GM03348 (cell line): ENCODE data around the gene DHRS2.
"Not testable (repeated sequence)": the region's sequence is repeated elsewhere in the genome, so short reads cannot be mapped to it uniquely, and the experiment has no call there.

ENCODE experiments used
- DNase-seq: peaks from one replicate; pipeline ENCODE4 v3.0.0; 2012; ENCODE audit warnings: low spot score

Gene DHRS2, protein sequence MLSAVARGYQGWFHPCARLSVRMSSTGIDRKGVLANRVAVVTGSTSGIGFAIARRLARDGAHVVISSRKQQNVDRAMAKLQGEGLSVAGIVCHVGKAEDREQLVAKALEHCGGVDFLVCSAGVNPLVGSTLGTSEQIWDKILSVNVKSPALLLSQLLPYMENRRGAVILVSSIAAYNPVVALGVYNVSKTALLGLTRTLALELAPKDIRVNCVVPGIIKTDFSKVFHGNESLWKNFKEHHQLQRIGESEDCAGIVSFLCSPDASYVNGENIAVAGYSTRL

DNA sequence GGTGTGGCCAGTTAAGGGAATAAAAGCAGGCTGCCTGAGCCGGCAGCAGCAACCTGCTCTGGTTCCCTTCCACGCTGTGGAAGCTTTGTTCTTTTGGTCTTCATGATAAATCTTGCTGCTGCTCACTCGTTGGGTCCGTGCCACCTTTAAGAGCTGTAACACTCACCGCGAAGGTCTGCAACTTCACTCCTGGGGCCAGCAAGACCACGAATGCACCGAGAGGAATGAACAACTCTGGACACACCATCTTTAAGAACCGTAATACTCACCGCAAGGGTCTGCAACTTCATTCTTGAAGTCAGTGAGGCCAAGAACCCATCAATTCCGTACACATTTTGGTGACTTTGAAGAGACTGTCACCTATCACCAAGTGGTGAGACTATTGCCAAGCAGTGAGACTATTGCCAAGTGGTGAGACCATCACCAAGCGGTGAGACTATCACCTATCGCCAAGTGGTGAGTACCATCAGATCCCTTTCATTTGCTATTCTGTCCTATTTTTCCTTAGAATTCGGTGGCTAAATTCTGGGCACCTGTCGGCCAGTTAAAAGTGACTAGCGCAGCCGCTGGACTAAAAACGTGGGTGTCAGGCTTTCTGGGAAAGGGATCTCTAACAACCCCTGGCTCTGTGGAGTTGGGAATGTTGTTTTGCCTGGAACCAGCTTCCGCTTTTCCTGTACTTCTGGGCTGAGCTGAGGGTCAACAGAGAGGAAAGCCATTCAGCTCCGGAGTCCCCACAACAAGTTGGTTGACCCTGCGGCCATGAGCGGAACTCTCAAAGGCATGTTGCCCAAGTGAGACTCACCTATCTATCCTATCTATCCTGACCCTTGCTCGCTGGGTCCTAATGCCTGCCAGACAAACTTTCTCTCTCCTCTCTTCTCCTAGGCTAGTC, at the start of gene DHRS2:
TSS of gene DHRS2 (plus strand) at position 48 of the 895 bp plus-strand sequence. CDS start 2,501 bp downstream, outside the sequence.
- no peak for DNase-seq

DNA sequence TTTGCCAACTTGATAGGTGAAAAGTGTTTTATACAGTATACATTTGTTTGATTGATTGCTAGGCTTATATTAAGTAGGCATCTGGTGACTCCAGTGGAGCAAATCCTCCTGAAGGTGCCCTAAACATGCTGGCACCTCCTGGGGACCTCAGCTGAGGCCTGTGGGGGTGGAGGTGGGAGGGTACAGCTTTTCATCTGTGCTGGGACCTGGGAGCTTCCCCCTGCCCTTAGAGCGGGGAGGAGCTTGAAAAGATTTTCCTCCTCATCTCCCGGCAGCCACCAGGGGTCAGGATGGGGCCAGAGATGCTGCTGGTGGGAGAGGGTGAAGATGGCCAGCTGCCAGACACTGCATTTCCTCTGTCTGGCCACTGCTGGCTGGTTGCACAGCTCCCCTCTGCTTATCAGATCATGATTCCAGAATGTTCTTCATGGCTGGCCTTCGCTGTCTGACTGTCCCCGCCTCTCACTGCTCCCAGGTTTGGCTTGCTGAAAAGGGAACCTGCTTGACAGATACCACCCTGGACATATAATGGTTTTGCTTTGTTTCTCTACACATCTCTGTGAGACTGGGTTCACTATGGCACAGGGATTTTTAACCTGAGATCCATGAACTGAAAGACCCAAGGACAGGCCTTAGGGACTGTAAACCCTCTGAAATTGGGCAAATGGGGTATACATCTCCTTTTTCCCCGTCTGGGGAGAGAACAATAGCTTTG, 47.1 kb upstream of the DHRS2 start:
- peak; percentile 85 for DNase-seq

DNA sequence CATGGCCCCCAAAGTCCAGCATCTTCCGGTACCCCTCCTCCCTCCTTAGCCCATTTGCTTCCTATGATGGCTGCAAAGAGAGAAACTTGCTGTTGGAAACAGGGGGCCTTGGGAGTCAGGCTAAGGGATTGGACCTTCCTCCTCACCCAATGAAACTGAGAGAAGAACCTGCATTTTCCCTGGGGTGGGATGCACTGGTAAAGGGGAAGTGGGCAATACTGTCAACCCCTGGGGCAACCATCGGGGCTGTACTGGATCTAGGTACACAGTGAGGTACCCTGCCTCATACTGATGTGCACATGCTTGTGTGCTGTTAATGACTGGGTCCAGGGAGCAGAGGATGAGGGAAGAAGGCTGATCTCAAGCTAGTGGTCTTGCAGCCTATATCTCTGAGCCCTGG, 46.6 kb upstream of the DHRS2 start:
- DNase-seq, result no peak

DNA sequence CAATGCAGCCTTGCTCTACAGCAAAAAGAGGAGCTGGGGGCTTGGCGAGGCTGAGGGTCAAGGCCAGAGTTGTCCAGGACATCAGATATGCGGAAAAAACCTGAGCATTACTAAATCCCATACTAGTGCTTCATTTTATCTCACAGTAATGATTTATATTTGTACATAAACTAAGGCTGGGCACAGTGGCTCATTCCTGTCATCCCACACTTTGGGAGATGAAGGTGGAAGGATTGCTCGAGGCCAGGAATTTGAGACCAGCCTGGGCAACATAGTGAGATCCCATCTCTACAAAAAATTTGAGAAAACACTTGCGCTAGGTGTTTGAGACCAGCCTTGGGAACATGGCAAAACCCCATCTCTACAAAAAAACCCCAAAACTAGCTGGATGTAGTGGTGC, 46.0 kb upstream of the DHRS2 start:
- DNase-seq, result no peak

DNA sequence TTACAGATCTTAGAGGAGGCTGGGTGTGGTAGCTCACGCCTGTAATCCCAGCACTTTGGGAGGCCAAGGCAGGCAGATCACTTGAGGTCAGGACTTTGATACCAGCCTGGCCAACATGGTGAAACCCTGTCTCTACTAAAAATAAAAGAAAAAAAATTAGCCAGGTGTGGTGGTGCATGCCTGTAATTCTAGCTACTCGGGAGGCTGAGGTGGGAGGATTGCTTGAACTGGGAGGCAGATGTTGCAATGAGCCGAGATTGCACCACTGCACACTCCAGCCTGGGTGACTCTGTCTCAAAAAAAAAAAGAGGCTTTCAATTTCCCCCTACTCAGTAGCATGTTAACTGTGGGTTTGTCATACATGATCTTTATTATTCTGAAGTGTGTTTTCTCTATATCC, 42.0 kb upstream of the DHRS2 start:
- not testable (repeated sequence) for DNase-seq

DNA sequence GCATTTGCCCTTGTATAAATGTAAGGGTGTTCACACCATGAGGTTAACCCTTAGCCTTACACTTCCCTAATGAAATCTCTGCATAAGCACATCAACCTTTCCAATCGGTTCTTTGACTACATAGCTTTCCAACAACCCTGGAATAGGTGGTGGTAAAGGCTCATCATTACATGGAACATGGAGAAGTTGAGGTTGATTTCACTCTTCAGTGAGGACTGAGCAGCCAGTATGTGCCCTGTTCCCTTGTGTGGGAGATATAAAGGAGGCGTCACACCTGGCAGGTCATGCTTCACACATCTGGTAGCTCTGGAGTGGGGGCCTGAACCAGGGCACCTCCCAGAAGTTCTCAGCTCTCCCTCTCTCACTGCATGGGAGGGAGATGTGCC, 35.8 kb upstream of the DHRS2 start:
- DNase-seq, result no peak

DNA sequence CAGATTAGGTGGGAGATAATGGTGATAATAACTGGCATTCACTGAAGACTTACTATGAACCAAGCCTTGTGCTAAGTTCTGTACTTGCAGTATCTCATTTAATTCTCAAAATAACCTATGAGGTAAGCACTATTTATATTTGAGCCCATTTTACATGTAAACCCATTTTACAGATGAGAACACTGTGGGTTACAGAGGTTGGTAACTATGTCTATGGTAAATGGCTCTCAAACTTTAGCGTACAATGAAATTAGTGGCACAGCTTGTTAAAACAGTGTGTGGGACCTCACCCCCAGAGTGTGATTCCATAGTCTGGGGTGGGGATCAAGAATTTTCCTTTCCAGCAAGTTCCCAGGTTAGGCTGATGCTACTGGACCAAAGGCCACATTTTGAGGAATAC, 35.4 kb upstream of the DHRS2 start:
- DNase-seq, result no peak

DNA sequence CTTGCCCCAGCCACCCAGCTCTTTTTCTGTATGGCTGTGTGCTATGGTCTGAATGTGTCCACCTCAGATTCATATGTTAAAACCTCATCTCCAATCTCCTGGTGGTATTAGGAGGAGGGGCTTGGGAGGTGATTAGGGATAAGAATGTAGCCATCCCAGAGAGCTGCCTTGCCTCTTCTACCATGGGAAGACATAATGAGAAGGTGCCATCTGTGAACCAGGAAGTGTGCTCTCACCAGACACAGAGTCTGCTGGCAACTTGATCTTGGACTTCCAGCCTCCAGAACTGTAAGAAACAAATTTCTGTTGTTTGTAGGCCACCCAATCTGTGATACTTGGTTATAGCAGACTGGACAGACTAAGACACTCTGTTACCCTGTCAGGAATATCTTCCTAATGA, 34.7 kb upstream of the DHRS2 start:
- no peak for DNase-seq

DNA sequence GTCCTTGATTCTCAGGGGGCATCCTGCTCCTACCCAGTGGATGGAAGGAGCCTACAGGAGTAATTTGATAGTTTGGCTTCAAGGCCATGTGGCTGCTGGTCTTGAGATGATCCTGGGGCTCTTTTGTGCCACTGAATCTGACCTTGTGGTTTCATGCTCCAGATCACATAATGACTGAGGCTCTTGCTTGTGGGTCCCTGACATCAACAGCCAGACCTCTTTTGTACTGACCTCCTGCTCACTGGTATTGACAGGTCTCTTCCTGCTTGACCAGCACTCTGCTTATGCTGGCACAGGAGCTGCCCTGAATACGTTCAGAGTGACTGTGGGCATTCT, 34.4 kb upstream of the DHRS2 start:
- DNase-seq, result no peak

DNA sequence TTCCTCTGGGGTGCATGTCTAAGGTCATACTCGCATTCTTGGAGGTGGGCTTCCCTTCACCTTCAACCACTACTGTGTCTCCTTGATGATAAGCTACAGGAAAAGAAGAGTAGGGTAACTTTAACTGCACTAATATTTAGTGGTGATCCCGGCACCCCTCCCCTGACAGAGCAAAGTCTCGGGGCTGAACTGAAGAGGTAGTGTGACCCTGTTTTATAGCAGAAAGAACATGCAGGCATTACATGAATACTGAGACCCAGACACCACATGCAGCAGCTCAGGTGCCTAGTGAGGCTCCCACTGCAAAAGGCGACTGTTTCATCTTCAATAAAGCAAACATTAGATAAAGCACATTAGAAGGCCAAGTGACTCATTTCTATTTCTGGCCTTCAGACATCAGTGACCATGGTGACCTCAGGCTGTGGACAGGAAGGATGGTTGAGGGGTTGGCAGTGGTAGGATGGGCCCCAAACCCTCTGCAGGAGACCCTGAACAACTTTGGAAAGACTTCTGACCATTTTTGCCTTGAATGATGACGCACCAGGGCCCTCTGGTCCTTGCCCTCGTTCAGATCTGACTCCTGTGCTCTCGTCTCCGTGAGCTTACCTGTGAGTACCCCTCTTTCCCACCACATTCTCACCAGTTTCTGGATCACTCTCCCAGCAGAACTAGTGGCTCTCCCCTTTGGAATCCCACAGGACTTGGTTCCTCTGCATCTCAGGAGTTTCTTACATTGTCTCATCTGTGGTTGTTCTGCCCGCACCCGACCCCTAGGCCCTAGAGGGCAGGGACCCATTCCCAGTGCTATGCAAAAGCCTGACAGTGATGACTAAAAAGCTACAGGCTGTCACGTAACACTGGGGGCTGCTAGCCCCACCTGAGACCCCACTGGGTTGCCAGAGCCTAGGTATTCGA, 33.7 kb upstream of the DHRS2 start:
- no peak for DNase-seq

DNA sequence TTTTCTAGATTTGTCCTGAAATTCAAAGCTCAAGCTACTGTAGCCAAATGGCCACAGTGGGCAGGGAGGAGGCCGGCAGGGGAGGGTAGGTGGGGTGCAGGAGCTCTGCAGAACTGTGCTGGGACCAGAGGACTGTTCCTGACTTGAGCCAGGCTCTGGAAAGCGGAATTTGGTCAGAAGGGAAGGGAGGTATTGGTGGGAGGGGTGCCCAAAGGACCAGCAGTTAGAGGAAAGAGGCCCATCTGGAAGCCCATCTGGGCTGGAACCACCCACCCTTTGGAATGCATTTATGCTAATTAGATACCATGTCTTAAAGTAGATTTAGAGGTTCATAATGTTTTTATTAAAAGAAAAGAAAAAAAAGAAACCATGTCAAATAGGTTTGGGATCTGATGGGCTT, 33.1 kb upstream of the DHRS2 start:
- no peak for DNase-seq

DNA sequence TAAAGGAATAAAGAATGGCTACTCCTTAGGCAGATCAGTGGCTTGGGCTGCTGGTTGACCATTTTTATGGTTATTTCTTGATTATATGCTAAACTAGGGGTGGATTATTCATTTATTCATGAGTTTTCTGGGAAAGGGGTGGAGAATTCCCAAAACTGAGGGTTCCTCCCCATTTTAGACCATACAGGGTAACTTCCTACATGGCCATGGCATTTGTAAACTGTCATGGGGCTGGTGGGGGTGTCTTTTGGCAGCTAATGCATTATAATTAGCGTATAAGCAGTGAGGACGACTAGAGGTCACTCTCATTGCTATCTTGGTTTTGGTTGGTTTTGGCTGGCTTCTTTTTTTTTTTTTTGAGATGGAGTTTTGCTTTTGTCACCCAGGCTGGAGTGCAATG, 32.0 kb upstream of the DHRS2 start:
- no peak for DNase-seq

DNA sequence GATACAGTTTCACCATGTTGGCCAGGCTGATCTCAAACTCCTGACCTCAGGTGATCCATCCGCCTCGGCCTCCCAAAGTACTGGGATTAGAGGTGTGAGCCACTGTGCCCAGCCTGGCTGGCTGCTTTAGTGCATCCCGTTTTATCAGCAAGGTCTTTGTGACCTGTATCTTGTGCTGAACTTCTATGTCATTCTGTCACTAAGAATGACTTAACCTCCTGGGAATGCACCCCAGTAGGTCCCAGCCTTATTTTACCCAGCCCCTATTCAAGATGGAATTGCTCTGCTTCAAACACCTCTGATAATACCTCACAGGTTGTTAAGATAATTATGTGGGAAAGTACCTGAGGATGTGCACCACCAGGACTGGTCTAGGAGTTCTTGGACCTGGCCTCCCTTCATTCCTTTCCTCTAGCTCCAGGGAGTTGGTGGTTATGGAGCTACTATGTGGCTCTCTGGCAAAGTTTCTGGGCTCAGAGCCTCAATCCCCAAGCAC, 31.4 kb upstream of the DHRS2 start:
- no peak for DNase-seq

DNA sequence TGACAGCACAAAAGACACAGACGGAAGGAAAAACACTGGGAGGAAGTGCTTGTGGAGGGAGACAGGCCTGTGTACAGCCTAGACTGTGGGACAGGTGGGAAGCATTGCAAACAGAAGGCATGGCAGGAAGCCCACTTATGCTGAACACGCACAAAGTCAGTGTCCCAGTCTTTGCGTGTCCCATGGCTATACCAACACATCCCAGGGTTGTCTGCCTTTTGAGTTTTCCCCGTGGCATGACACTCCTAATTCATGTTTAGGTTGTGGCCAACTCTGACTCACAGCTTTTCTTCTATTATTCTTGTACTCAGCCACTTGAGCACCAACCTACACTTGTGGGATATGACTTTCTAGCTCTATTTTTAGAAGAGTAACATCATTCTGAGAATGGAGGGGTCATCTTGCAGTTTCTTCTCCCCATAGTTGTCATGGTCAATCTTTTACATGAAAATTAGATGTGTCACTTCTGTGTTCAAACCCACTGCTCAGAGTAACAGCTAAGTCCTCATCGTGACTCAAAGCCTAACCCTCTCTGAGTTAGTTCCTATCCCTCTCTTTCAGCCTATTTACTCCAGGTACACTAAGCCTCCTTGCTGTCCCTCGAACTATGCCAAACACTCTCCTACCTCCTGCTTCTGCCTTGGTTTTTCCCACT, 30.1 kb upstream of the DHRS2 start:
- no peak for DNase-seq

DNA sequence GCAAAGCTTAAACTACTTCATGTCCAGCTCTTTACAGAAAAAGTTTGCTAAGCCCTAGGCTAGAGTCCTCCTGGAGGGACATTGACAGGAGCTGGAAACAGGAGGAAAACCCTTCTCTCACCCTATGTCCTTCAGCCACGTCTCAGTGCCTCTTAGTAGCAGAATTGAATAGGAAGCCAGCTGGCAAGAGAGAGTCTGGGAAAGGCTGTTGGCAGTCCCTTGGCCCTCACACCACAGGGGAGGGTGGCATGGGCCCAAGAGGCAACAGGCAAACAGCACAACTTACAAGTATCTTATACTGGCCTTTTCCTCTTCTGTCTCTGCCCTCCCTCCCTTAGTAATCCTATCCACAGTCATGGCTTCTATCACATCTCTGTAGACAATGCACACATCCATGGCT, 27.7 kb upstream of the DHRS2 start:
- DNase-seq, result no peak

DNA sequence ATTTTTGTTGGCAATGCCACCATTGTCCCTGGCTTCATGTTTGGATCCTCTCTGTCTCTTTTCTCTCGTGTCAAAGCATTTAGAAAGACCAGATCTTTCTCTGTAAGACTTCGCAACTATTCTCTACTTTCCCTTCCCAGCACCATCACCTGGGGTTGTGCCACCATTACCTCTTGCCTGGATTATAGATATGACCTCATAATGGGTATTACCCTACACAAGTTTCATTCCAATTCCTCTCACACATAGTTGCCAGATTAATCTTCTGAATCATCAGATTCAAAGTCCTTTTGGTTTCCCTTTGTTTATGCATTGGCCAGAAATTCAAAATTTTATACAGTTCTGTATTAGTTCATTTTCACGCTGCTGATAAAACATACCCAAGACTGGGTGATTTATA, 27.2 kb upstream of the DHRS2 start:
- no peak for DNase-seq

DNA sequence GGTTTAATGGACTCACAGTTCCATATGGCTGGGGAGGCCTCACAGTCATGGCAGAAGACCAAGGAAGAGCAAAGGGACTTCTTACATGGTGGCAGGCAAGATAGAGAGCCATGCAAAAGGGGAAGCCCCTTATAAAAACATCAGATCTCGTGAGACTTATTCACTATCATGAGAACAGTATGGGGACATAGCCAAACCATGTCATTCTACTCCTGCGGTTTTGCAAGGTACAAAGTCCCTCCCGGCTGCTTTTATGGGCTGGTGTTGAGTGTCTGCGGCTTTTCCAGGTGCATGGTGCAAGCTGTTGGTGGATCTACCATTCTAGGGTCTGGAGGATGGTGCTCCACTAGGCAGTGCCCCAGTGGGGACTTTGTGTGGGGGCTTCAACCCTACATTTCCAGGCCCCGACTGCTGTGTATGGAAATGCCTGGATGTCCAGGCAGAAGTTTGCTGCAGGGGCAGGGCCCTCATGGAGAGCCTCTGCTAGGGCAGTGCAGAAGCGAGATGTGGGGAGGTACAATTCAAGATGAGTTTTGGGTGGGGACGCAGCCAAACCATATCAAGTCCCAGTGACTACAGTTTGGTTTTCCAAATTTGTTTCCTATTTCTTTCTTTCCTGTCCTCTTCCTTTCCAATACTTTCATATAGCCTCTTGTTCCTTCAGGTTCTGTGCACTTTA, 26.6 kb upstream of the DHRS2 start:
- not testable (repeated sequence) for DNase-seq

DNA sequence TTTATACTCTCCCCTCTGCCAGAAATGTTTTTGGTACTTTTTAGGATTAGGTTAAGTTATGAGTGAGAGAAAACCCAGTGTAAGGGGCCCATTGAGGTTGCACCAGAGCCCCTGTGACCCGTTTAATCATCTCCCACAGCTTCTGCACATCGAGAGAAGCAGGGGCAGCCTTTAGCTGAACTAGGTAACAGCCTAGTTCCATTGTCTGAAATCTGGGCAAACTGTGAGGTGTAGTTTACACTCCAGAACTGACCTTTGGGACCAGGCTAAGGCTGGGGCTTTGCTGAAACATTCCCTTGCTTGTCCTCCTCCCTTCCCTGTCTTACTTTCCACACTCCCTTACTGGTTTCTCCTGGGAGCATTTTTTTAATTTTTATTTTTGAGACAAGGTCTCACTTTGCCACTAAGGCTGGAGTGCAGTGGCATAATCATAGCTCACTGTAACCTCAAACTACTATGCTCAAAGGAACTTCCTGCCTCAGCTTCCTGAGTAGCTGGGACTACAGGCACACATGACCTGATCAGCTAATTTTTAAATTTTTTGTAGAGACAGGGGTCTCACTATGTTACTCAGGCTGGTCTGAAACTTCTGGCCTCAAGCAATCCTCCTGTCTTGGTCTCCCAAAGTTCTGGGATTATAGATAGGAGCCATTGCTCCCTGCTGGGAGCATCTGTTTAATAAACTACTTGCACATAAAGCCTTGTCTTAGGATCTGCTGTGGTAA, 25.9 kb upstream of the DHRS2 start:
- DNase-seq, result no peak

DNA sequence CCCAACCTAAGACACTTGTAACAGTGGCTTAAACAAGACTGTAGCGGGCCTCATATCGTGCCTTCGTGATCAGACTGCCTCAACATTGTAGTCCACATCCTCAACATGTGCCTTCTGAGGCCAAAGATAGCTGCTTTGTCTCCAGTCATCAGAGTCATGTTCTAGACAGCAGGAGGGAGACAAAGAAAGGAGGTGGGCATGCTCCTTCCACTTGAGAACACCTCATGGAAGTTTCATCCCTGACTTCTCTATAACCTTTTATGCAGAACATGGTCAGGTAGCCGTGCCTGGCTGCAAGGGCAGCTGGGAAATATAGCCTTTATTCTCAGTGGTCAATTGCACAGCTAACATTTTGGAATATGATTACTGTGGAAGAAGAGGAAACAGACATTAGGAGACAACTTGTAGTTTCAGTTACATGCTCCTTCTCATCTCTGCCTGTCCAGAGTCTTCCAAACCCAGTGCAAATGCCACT, 25.3 kb upstream of the DHRS2 start:
- DNase-seq, result no peak

DNA sequence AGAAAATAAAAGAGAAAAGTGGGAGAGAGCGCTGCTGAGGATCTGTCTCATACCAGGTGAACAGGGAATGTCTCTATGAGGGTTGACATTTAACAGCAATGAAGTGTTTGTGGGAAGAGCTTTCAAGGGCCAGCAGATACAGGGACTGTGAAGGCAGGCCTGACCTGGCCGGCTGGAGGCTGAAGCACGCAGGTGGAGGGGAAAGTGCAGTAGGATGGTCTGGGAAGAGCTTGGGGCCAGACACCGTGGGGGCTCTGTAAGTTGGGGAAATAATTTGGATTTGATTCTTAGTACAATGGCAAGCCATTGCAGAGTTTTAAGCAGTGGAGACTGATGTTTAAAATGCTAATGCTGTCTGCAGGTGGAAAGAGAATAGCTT, 23.8 kb upstream of the DHRS2 start:
- no peak for DNase-seq
